CD4-positive, alpha-beta T cell (primary cell): Measurements from ENCODE around the gene OSBPL7. TPM values are rescaled to one million over a fixed set of nuclear protein-coding genes. Genes with fewer than 3 reads are reported as not detected.

Source experiments
- ATAC-seq: fragments of 200-7000 bp; cut with Tn5 transposase; one replicate; pipeline ENCODE4 v1.10.0; 2022; ENCODE audit warnings: mild to moderate bottlenecking; ENCODE audit not compliant: poor library complexity
- CTCF ChIA-PET: fragments of 350-600 bp; sonication (Branson Sonifier 250); formaldehyde crosslinking; loops from one replicate; lab custom pipeline; 2021; ENCODE audit warnings: antibody characterized with exemption, inconsistent platforms; lab: Charles Lee
- POLR2A ChIA-PET: fragments of 350-600 bp; sonication (Branson Sonifier 250); formaldehyde crosslinking; loops from one replicate; lab custom pipeline; 2021; ENCODE audit warnings: antibody characterized with exemption, inconsistent platforms; lab: Charles Lee
- DNase-seq, 14 experiments: peaks; one replicate each; pipeline ENCODE4 v3.0.0-alpha.2; 2013 to 2020; ENCODE audit warnings: mixed read lengths in 2 of 14
- H3K27ac ChIP-seq, 2 donors: one replicate each; pipeline versions ENCODE4 v1.5.1 to v1.7.0; 2013; ENCODE audit warnings: low read length in 2 of 2, low read depth in 1 of 2, mild to moderate bottlenecking in 1 of 2
- H3K27me3 ChIP-seq, 2 experiments: 1 replicate in 1 of 2; 2 replicates in 1 of 2; pipeline versions ENCODE4 v1.6.1 to v1.7.0; 2013; ENCODE audit warnings: low read length in 2 of 2, control low read depth in 1 of 2, mild to moderate bottlenecking in 1 of 2, moderate library complexity in 1 of 2; ENCODE audit not compliant: insufficient read depth in 2 of 2, control insufficient read depth in 1 of 2
- H3K36me3 ChIP-seq: one replicate; pipeline ENCODE4 v1.6.1; 2013; ENCODE audit warnings: low read length, control low read depth; ENCODE audit not compliant: insufficient read depth
- H3K4me1 ChIP-seq: one replicate; pipeline ENCODE4 v1.6.1; 2013; ENCODE audit warnings: low read length, control low read depth; ENCODE audit not compliant: insufficient read depth
- H3K4me3 ChIP-seq: one replicate; pipeline ENCODE4 v1.5.1; 2013; ENCODE audit warnings: mild to moderate bottlenecking, low read length, moderate library complexity
- H3K9me3 ChIP-seq, 2 experiments: 1 replicate in 1 of 2; 2 replicates in 1 of 2; pipeline versions ENCODE4 v1.6.1 to v1.7.0; 2013; ENCODE audit warnings: low read length in 2 of 2, mild to moderate bottlenecking in 2 of 2, control low read depth in 1 of 2, moderate library complexity in 1 of 2; ENCODE audit not compliant: control insufficient read depth in 1 of 2, insufficient read depth in 1 of 2
- H3K27ac Mint-ChIP-seq: one replicate; pipeline ENCODE4 v1.8.0; 2020; ENCODE audit warnings: mixed read lengths
- H3K27me3 Mint-ChIP-seq: one replicate; pipeline ENCODE4 v1.8.0; 2021; ENCODE audit warnings: mixed read lengths
- H3K36me3 Mint-ChIP-seq: one replicate; pipeline ENCODE4 v1.8.0; 2021; ENCODE audit warnings: low read depth, mixed read lengths
- H3K4me1 Mint-ChIP-seq: one replicate; pipeline ENCODE4 v1.8.0; 2021; ENCODE audit warnings: low read depth, mixed read lengths
- H3K4me3 Mint-ChIP-seq: one replicate; pipeline ENCODE4 v1.8.0; 2020; ENCODE audit warnings: mild to moderate bottlenecking, mixed read lengths
- H3K9me3 Mint-ChIP-seq: one replicate; pipeline ENCODE4 v1.8.0; 2020; ENCODE audit warnings: mixed read lengths
- intact Hi-C, 2 experiments: fragments of 100-400 bp; cut with DNase I in 1 of 2; cut with micrococcal nuclease in 1 of 2; formaldehyde crosslinking; loops; one replicate each; pipeline versions ENCODE4 v1.15.1 to v1.9.0; 2023 to 2025; cut with DNase I, micrococcal nuclease
- total RNA-seq, 174 experiments: library from RNA in 2 of 174; stranded (reverse) in 2 of 174; gene quantifications; one replicate each; pipeline ENCODE4 v1.2.3 and lab custom pipeline; 2021 to 2026
- TF ChIP-seq, protein P1 (sequence below): fragments of 200-600 bp; IDR thresholded peaks from one replicate; pipeline ENCODE4 v1.8.0; 2022; ENCODE audit warnings: antibody characterized with exemption, mild to moderate bottlenecking

The OSBPL7 gene
- total RNA-seq, 2 experiments from 2014 or later: 30.1 to 30.8 TPM

DNA sequence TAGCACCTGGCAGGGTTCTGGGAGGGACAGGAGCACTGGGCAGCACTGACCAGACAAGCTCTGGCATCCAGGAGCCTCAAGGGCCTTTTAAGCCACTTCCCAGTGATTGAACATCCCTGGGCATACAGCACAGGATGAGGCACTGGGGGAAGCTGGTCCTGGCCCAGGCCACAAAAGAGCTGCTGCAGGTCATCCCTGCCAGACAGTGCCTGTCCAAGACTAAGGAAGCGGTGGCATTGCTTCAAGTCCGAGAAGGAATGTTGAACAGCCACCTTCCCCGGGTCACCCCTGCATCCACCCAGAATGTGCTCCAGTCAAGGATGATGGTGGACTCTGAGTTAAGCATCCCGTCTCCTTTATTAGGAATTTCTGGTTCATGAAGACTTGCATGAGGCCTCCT, 1.2 kb upstream of the OSBPL7 start:
- CTCF ChIA-PET: interaction anchor here (1.9 to 2.4 kb wide), 3 partner anchors 8 to 20 kb away, joined by 7 to 16 read pairs (median 9); partner anchors contain the start of genes LRRC46, MRPL10 and SCRN2
- Histone ChIP-seq H3K36me3 (peaks cover 62% of the 10 kb centered on the region), H3K27ac (no peak overlapping the region), H3K4me1 (peaks cover 32% of the 10 kb centered on the region), H3K9me3 (no peaks in the 10 kb centered on the region), H3K27me3 (no peaks in the 10 kb centered on the region), H3K4me3 (no peak overlapping the region)
- DNase-seq (no peak), ATAC-seq (no peak)
- no peaks in the 10 kb centered on the region for H3K27me3 Mint-ChIP-seq
- H3K4me1 Mint-ChIP-seq: peaks cover 25% of the 10 kb centered on the region
- peak overlapping the region; percentile 92 for H3K27ac Mint-ChIP-seq
- TF ChIP-seq, protein P1, sequence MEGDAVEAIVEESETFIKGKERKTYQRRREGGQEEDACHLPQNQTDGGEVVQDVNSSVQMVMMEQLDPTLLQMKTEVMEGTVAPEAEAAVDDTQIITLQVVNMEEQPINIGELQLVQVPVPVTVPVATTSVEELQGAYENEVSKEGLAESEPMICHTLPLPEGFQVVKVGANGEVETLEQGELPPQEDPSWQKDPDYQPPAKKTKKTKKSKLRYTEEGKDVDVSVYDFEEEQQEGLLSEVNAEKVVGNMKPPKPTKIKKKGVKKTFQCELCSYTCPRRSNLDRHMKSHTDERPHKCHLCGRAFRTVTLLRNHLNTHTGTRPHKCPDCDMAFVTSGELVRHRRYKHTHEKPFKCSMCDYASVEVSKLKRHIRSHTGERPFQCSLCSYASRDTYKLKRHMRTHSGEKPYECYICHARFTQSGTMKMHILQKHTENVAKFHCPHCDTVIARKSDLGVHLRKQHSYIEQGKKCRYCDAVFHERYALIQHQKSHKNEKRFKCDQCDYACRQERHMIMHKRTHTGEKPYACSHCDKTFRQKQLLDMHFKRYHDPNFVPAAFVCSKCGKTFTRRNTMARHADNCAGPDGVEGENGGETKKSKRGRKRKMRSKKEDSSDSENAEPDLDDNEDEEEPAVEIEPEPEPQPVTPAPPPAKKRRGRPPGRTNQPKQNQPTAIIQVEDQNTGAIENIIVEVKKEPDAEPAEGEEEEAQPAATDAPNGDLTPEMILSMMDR: no peak
- H3K9me3 Mint-ChIP-seq: no peaks in the 10 kb centered on the region
- intact Hi-C loops: no loop called here
- H3K36me3 Mint-ChIP-seq: peaks cover 84% of the 10 kb centered on the region
- H3K4me3 Mint-ChIP-seq: peak overlapping the region; percentile 42
- POLR2A ChIA-PET: interaction anchor here (1.0 to 2.3 kb wide), 4 partner anchors 8 to 73 kb away, joined by 5 to 32 read pairs (median 6); partner anchors contain the start of genes LRRC46, MRPL10, SCRN2 and SP2

DNA sequence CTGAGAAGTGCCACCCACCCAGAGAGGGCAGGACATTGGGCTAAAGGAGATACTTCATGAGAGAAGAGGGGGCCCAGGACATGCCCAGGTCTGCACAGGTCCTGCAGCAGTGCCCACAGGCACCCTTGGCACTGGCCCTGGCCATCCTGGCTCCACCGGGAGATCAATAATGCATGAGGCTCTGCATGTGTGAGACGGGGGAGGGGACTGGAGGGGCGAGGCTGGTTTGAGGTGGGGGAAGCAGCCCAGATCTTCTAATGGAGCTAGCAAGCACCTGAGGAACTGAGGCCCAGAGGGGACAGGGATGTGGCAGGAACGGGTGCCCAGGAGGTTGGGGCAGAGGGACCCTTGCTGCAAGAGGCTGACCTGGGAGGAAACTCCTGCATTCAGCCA, 567 bp downstream of the OSBPL7 start:
- Mint-ChIP-seq H3K27ac (peak overlapping the region; percentile 92), H3K9me3 (no peaks in the 10 kb centered on the region), H3K4me1 (peaks cover 25% of the 10 kb centered on the region), H3K4me3 (peak overlapping the region; percentile 97), H3K27me3 (no peaks in the 10 kb centered on the region), H3K36me3 (peaks cover 86% of the 10 kb centered on the region)
- Histone ChIP-seq H3K27ac (peak overlapping the region; percentile 55 to 62), H3K36me3 (peaks cover 61% of the 10 kb centered on the region), H3K4me1 (peaks cover 32% of the 10 kb centered on the region), H3K4me3 (peak overlapping the region; percentile 72), H3K27me3 (no peaks in the 10 kb centered on the region), H3K9me3 (no peaks in the 10 kb centered on the region)
- CTCF ChIA-PET: interaction anchor here (0.7 to 2.4 kb wide), 8 partner anchors 10 to 170 kb away, joined by 3 to 16 read pairs (median 4); partner anchors contain the start of genes LRRC46, MRPL10, SCRN2 and SP2
- ATAC-seq: no peak
- intact Hi-C loops: no loop called here
- no peak for DNase-seq
- TF ChIP-seq, protein P1: no peak
- POLR2A ChIA-PET: interaction anchor here (0.8 to 2.3 kb wide), 10 partner anchors 10 to 287 kb away, joined by 3 to 32 read pairs (median 5); partner anchors contain the start of genes CDK5RAP3, LRRC46, MRPL10 and SCRN2

DNA sequence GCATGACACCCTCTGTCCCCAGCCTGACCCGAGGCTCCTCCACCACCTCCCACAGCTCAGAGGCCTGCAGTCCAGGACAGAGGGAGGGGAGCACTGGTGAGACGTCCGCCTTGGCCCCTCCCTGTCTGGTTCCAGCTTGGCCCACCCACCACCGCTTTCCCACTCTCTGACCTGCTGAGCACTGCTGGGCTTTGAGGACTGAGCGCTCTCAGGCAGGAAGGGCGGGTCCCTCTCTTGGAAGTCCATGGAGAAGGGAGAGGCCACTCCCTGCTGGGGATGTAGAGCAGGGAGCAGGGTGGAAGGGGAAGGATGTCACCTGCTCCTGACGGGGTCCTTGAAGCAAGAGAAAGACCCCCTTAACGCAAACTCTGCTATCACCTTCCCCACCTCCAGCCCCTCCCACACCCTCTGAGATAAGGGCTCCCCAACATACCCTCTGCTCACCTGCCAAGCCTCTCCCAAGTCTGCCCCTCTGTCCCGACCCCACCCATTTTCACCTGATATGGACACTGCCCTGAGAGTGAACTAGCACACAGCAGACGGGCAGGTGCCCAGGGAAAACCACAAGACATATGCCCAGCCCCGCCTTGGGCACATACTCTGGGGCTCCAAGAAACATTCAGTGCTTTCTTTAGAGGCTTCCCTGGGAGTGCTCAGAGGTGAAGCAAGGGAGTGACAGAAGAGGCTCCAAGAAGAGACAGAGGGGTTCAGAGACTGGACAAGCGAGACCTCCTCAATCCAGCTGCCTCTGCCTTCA, 1.4 kb downstream of the OSBPL7 start:
- H3K9me3 ChIP-seq: no peaks in the 10 kb centered on the region
- H3K27ac ChIP-seq: peak overlapping the region in 1 of 2 donors; percentile 7
- CTCF ChIA-PET: interaction anchor here (2.4 kb wide), 1 partner anchor 11 kb away, joined by 16 read pairs; the partner anchor contains the start of genes LRRC46 and MRPL10
- no peak for ATAC-seq
- no peaks in the 10 kb centered on the region for H3K27me3 ChIP-seq
- H3K27ac Mint-ChIP-seq: peak overlapping the region; percentile 92
- peaks cover 86% of the 10 kb centered on the region for H3K36me3 Mint-ChIP-seq
- peaks cover 63% of the 10 kb centered on the region for H3K36me3 ChIP-seq
- TF ChIP-seq, protein P1: no peak
- H3K27me3 Mint-ChIP-seq: no peaks in the 10 kb centered on the region
- intact Hi-C loops: no loop called here
- H3K4me1 ChIP-seq: peaks cover 32% of the 10 kb centered on the region
- no peaks in the 10 kb centered on the region for H3K9me3 Mint-ChIP-seq
- POLR2A ChIA-PET: no interaction called here
- peak overlapping the region; percentile 72 for H3K4me3 ChIP-seq
- no peak for DNase-seq
- H3K4me3 Mint-ChIP-seq: peak overlapping the region; percentile 97
- H3K4me1 Mint-ChIP-seq: peaks cover 25% of the 10 kb centered on the region
